Uterus (tissue), 2 donors: ENCODE results near the gene COA1.

ENCODE experiments used
- POLR2A ChIP-seq, 2 donors: fragments of 450-650 bp; IDR thresholded peaks; one replicate each; pipeline ENCODE4 v1.6.1; 2016; ENCODE audit warnings: antibody characterized with exemption in 2 of 2, mild to moderate bottlenecking in 1 of 2, moderate library complexity in 1 of 2
- TF ChIP-seq, protein P1 (sequence below), 4 experiments: fragments of 200-600 bp in 2 of 4; fragments of 450-650 bp in 2 of 4; sonication (generic) in 2 of 4; IDR thresholded peaks; one replicate each; pipeline ENCODE4 v1.5.1; 2016 to 2019; ENCODE audit warnings: antibody characterized with exemption in 4 of 4, mild to moderate bottlenecking in 2 of 4, moderate library complexity in 1 of 4

DNA sequence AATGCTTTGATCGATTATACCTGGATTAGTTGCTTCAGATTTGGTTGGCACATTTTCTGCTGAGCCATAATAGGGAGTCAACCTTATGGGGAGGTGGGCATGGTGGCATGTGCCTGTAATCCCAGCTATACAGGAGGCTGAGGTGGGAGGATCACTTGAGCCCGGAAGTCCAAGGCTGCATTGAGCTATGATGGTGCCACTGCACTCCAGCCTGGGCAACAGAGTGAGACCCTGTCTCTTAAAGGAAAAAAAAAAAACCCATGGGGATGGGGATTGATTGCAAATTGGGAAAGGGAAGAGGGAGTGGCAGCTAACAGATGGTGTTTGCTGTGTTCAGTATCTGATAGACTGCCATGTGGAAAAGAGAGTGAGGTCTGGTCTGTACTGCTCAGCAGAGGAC, 135.3 kb downstream of the COA1 start:
- TF ChIP-seq, protein P1, sequence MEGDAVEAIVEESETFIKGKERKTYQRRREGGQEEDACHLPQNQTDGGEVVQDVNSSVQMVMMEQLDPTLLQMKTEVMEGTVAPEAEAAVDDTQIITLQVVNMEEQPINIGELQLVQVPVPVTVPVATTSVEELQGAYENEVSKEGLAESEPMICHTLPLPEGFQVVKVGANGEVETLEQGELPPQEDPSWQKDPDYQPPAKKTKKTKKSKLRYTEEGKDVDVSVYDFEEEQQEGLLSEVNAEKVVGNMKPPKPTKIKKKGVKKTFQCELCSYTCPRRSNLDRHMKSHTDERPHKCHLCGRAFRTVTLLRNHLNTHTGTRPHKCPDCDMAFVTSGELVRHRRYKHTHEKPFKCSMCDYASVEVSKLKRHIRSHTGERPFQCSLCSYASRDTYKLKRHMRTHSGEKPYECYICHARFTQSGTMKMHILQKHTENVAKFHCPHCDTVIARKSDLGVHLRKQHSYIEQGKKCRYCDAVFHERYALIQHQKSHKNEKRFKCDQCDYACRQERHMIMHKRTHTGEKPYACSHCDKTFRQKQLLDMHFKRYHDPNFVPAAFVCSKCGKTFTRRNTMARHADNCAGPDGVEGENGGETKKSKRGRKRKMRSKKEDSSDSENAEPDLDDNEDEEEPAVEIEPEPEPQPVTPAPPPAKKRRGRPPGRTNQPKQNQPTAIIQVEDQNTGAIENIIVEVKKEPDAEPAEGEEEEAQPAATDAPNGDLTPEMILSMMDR (IDR thresholded peaks at IDR 0.05): no peak
- no peak for TF ChIP-seq POLR2A (IDR thresholded peaks at IDR 0.05)
